Suprapubic skin (tissue), 4 donors: ENCODE results near the gene RELN. TPM values are rescaled to one million over a fixed set of nuclear protein-coding genes. Genes with fewer than 3 reads are reported as not detected.

Experiments used
- DNase-seq, 2 donors: peaks; one replicate each; pipeline ENCODE4 v3.0.0-alpha.2; 2019; ENCODE audit warnings: low spot score in 2 of 2
- H3K27ac ChIP-seq: fragments of 200-600 bp; sonication (generic); one replicate; pipeline ENCODE4 v1.5.1; 2019
- H3K27me3 ChIP-seq: fragments of 200-600 bp; sonication (generic); one replicate; pipeline ENCODE4 v1.5.1; 2019
- H3K36me3 ChIP-seq: fragments of 200-600 bp; sonication (generic); one replicate; pipeline ENCODE4 v1.5.1; 2019
- H3K4me1 ChIP-seq: fragments of 200-600 bp; sonication (generic); one replicate; pipeline ENCODE4 v1.5.1; 2019
- H3K4me3 ChIP-seq: fragments of 200-600 bp; sonication (generic); one replicate; pipeline ENCODE4 v1.5.1; 2019; ENCODE audit warnings: mild to moderate bottlenecking
- H3K9me3 ChIP-seq: fragments of 200-600 bp; sonication (generic); one replicate; pipeline ENCODE4 v1.5.1; 2019
- CTCF ChIP-seq, 2 donors: fragments of 200-600 bp in 1 of 2; fragments of 450-650 bp in 1 of 2; sonication (generic) in 1 of 2; IDR thresholded peaks; one replicate each; pipeline ENCODE4 v1.5.1; 2016 to 2019; ENCODE audit warnings: antibody characterized with exemption in 2 of 2, mild to moderate bottlenecking in 1 of 2, moderate library complexity in 1 of 2
- EP300 ChIP-seq: sonication (generic); formaldehyde crosslinking; IDR thresholded peaks from one replicate; pipeline ENCODE4 v1.6.1; 2017; ENCODE audit warnings: antibody characterized with exemption
- POLR2A ChIP-seq, 2 donors: fragments of 450-650 bp; IDR thresholded peaks; one replicate each; pipeline ENCODE4 v1.6.1; 2017; ENCODE audit warnings: antibody characterized with exemption in 2 of 2, mild to moderate bottlenecking in 2 of 2, moderate library complexity in 2 of 2
- POLR2AphosphoS5 ChIP-seq, 3 donors: sonication (generic); formaldehyde crosslinking; IDR thresholded peaks; one replicate each; pipeline ENCODE4 v1.6.1; 2017; ENCODE audit warnings: antibody characterized with exemption in 3 of 3
- WGBS: methylation state at CpG from one replicate; pipeline ENCODE4 v1.1.5; 2018; 5-methylcytosine and 5-hydroxymethylcytosine counted together
- total RNA-seq, 4 donors: library from RNA; depleted of rRNA; stranded (reverse); fragments of >200 nt; gene quantifications; one replicate each; pipeline ENCODE4 v1.1.0, GENCODE V29; 2016

Gene RELN
- total RNA-seq, 4 donors from 2014 or later = 0.72 to 1.8 (median 1.3) TPM

GRCh38 chr7:104007614-104008013, 18.2 kb upstream of the RELN start:
- Histone ChIP-seq H3K9me3 (no peaks in the 10 kb centered on the region), H3K27ac (no peak overlapping the region), H3K36me3 (no peaks in the 10 kb centered on the region), H3K4me3 (no peak overlapping the region), H3K4me1 (no peaks in the 10 kb centered on the region), H3K27me3 (no peaks in the 10 kb centered on the region)
- 80% methylated on average over 3 of the region's 3 CpGs for WGBS
- TF ChIP-seq POLR2AphosphoS5 (IDR thresholded peaks at IDR 0.05) = no peak
- no peak for TF ChIP-seq CTCF (IDR thresholded peaks at IDR 0.05)
- TF ChIP-seq EP300 = no peak
- TF ChIP-seq POLR2A (IDR thresholded peaks at IDR 0.05) = no peak
- DNase-seq = no peak

GRCh38 chr7:104005197-104005596, 15.7 kb upstream of the RELN start:
- Histone ChIP-seq H3K4me3 (no peak overlapping the region), H3K27me3 (no peaks in the 10 kb centered on the region), H3K27ac (no peak overlapping the region), H3K9me3 (no peaks in the 10 kb centered on the region), H3K36me3 (no peaks in the 10 kb centered on the region), H3K4me1 (no peaks in the 10 kb centered on the region)
- WGBS = 86% methylated on average over 4 of the region's 4 CpGs
- no peak for DNase-seq
- TF ChIP-seq POLR2AphosphoS5 (IDR thresholded peaks at IDR 0.05) = no peak

- H3K36me3 ChIP-seq = no peaks in the 10 kb centered on the region
- H3K4me1 ChIP-seq = no peaks in the 10 kb centered on the region
- 67% methylated on average over 2 of the region's 2 CpGs for WGBS
- no peak overlapping the region for H3K27ac ChIP-seq
- DNase-seq = no peak
- no peaks in the 10 kb centered on the region for H3K9me3 ChIP-seq
- no peak overlapping the region for H3K4me3 ChIP-seq
- H3K27me3 ChIP-seq = peaks cover 2% of the 10 kb centered on the region
- no peak for TF ChIP-seq POLR2A (IDR thresholded peaks at IDR 0.05)
- TF ChIP-seq CTCF (IDR thresholded peaks at IDR 0.05) = no peak
- TF ChIP-seq POLR2AphosphoS5 (IDR thresholded peaks at IDR 0.05) = no peak
- TF ChIP-seq EP300 = no peak
Observed at GRCh38 chr7:103996639-103997038, 7.2 kb upstream of the RELN start.

GRCh38 chr7:103996017-103996551, 6.6 kb upstream of the RELN start:
- DNase-seq = no peak
- WGBS = 82% methylated on average over 4 of the region's 4 CpGs
- no peaks in the 10 kb centered on the region for H3K9me3 ChIP-seq

GRCh38 chr7:103995554-103995953, 6.1 kb upstream of the RELN start:
- Histone ChIP-seq H3K27me3 (peaks cover 12% of the 10 kb centered on the region), H3K36me3 (no peaks in the 10 kb centered on the region), H3K27ac (no peak overlapping the region), H3K4me1 (peaks cover 2% of the 10 kb centered on the region), H3K4me3 (no peak overlapping the region), H3K9me3 (no peaks in the 10 kb centered on the region)
- TF ChIP-seq EP300 = no peak
- no peak for TF ChIP-seq POLR2A (IDR thresholded peaks at IDR 0.05)
- TF ChIP-seq POLR2AphosphoS5 (IDR thresholded peaks at IDR 0.05) = no peak
- TF ChIP-seq CTCF (IDR thresholded peaks at IDR 0.05) = no peak
- no peak for DNase-seq

More at GRCh38 chr7:103996017-103996551, 6.6 kb upstream of the RELN start:
- no peak for TF ChIP-seq EP300
- no peak for TF ChIP-seq POLR2A (IDR thresholded peaks at IDR 0.05)
- TF ChIP-seq POLR2AphosphoS5 (IDR thresholded peaks at IDR 0.05) = no peak
- TF ChIP-seq CTCF (IDR thresholded peaks at IDR 0.05) = no peak
- no peak overlapping the region for H3K27ac ChIP-seq
- H3K36me3 ChIP-seq = no peaks in the 10 kb centered on the region
- H3K4me3 ChIP-seq = no peak overlapping the region
- H3K27me3 ChIP-seq = peaks cover 8% of the 10 kb centered on the region
- no peaks in the 10 kb centered on the region for H3K4me1 ChIP-seq

- DNase-seq = no peak
- WGBS = 81% methylated on average over 1 of the region's 1 CpG
- TF ChIP-seq EP300 = no peak
- Histone ChIP-seq H3K9me3 (no peaks in the 10 kb centered on the region), H3K27ac (no peak overlapping the region), H3K4me1 (peaks cover 19% of the 10 kb centered on the region), H3K27me3 (peaks cover 32% of the 10 kb centered on the region), H3K4me3 (no peak overlapping the region), H3K36me3 (no peaks in the 10 kb centered on the region)
Observed at GRCh38 chr7:103993551-103993950, 4.1 kb upstream of the RELN start.
